Hepatocyte (in vitro differentiated cells): ENCODE measurements around the gene SOBP. TPM values are rescaled to one million over a fixed set of nuclear protein-coding genes. Genes with fewer than 3 reads are reported as not detected.

Experiments used
- DNase-seq: peaks from one replicate; pipeline ENCODE4 v3.0.0-alpha.2; 2016; ENCODE audit warnings: low spot score
- H2AFZ ChIP-seq: fragments of 200-600 bp; sonication (generic); 2 replicates; pipeline ENCODE4 v1.6.0; 2016; ENCODE audit warnings: antibody characterized with exemption, mild to moderate bottlenecking
- H3K27ac ChIP-seq: fragments of 200-600 bp; sonication (generic); 2 replicates; pipeline ENCODE4 v1.5.1; 2016; ENCODE audit warnings: mild to moderate bottlenecking
- H3K27me3 ChIP-seq: fragments of 200-600 bp; sonication (generic); 2 replicates; pipeline ENCODE4 v1.6.1; 2016
- H3K36me3 ChIP-seq: fragments of 200-600 bp; sonication (generic); replicated peaks from 2 replicates; pipeline ENCODE4 v1.5.1; 2016; ENCODE audit warnings: low read depth; ENCODE audit not compliant: insufficient read depth
- H3K4me1 ChIP-seq: fragments of 200-600 bp; sonication (generic); 2 replicates; pipeline ENCODE4 v1.5.1; 2016; ENCODE audit warnings: mild to moderate bottlenecking, moderate library complexity; ENCODE audit not compliant: insufficient read depth
- H3K4me2 ChIP-seq: fragments of 200-600 bp; sonication (generic); 2 replicates; pipeline ENCODE4 v1.6.0; 2016
- H3K4me3 ChIP-seq: fragments of 200-600 bp; sonication (generic); 2 replicates; pipeline ENCODE4 v1.5.1; 2016; ENCODE audit warnings: mild to moderate bottlenecking
- H3K79me2 ChIP-seq: fragments of 200-600 bp; sonication (generic); 2 replicates; pipeline ENCODE4 v1.6.0; 2017; ENCODE audit warnings: mild to moderate bottlenecking
- H3K9me2 ChIP-seq: fragments of 200-600 bp; sonication (generic); replicated peaks from 2 replicates; pipeline ENCODE4 v1.6.0; 2017; ENCODE audit warnings: mild to moderate bottlenecking; ENCODE audit not compliant: insufficient read depth
- H3K9me3 ChIP-seq: fragments of 200-600 bp; sonication (generic); 2 replicates; pipeline ENCODE4 v1.5.1; 2016; ENCODE audit warnings: low read depth, mild to moderate bottlenecking
- H4K20me1 ChIP-seq: fragments of 200-600 bp; sonication (generic); 2 replicates; pipeline ENCODE4 v1.6.0; 2016; ENCODE audit warnings: mild to moderate bottlenecking; ENCODE audit not compliant: insufficient read depth, poor library complexity, severe bottlenecking
- EZH2 ChIP-seq: fragments of 200-600 bp; sonication (generic); IDR thresholded peaks from 2 replicates; pipeline ENCODE4 v1.6.1; 2016; ENCODE audit warnings: antibody characterized with exemption, mild to moderate bottlenecking, borderline replicate concordance
- EZH2phosphoT487 ChIP-seq: fragments of 200-600 bp; sonication (generic); IDR thresholded peaks from one replicate; pipeline ENCODE4 v1.6.1; 2018; ENCODE audit warnings: antibody characterized with exemption, mild to moderate bottlenecking, low read depth, moderate library complexity; ENCODE audit not compliant: unreplicated experiment, severe bottlenecking
- WGBS: methylation state at CpG from one replicate; pipeline ENCODE4 v1.1.6; 2016; ENCODE audit warnings: low lambda C conversion rate; ENCODE audit errors: missing lambda C conversion rate; 5-methylcytosine and 5-hydroxymethylcytosine counted together
- polyA plus RNA-seq: library from polyadenylated mRNA; unstranded; fragments of >200 nt; fragmentation: Nextera tagmentation; extraction: Ambion mirVana; gene quantifications from 2 replicates; pipeline ENCODE4 v1.2.1, GENCODE V29; 2016
- total RNA-seq: library from RNA; depleted of rRNA; stranded (reverse); fragments of >200 nt; gene quantifications from 2 replicates; pipeline ENCODE4 v1.2.3, GENCODE V29; 2014
- TF ChIP-seq, protein P1 (sequence below): fragments of 200-600 bp; sonication (generic); IDR thresholded peaks from 2 replicates; pipeline ENCODE4 v1.5.1; 2016; ENCODE audit warnings: antibody characterized with exemption, mild to moderate bottlenecking; ENCODE audit not compliant: poor library complexity

The SOBP gene
- total and polyA plus RNA-seq, 2 experiments from 2014 or later: 2.1 to 2.2 TPM

- no peaks in the 10 kb centered on the region for H3K79me2 ChIP-seq
- WGBS: 32% methylated on average over 5 of the region's 5 CpGs
- no peak overlapping the region for H3K27ac ChIP-seq
- TF ChIP-seq, protein P1, sequence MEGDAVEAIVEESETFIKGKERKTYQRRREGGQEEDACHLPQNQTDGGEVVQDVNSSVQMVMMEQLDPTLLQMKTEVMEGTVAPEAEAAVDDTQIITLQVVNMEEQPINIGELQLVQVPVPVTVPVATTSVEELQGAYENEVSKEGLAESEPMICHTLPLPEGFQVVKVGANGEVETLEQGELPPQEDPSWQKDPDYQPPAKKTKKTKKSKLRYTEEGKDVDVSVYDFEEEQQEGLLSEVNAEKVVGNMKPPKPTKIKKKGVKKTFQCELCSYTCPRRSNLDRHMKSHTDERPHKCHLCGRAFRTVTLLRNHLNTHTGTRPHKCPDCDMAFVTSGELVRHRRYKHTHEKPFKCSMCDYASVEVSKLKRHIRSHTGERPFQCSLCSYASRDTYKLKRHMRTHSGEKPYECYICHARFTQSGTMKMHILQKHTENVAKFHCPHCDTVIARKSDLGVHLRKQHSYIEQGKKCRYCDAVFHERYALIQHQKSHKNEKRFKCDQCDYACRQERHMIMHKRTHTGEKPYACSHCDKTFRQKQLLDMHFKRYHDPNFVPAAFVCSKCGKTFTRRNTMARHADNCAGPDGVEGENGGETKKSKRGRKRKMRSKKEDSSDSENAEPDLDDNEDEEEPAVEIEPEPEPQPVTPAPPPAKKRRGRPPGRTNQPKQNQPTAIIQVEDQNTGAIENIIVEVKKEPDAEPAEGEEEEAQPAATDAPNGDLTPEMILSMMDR: no peak
- TF ChIP-seq EZH2phosphoT487 (no peak), EZH2 (no peak)
- no peaks in the 10 kb centered on the region for H3K9me2 ChIP-seq
- H4K20me1 ChIP-seq: no peaks in the 10 kb centered on the region
- peak; percentile 57 for DNase-seq
- no peaks in the 10 kb centered on the region for H3K9me3 ChIP-seq
- peaks cover 14% of the 10 kb centered on the region for H3K4me1 ChIP-seq
- no peaks in the 10 kb centered on the region for H3K36me3 ChIP-seq
- no peak overlapping the region for H3K4me3 ChIP-seq
- H3K27me3 ChIP-seq: no peaks in the 10 kb centered on the region
- no peak overlapping the region for H2AFZ ChIP-seq
- H3K4me2 ChIP-seq: peak overlapping the region; percentile 10
Measured at GRCh38 chr6:107600936-107601335, 111.0 kb downstream of the SOBP start.

GRCh38 chr6:107601406-107601805 is 111.5 kb downstream of the SOBP start:
- WGBS: 98% methylated on average over 3 of the region's 3 CpGs
- no peaks in the 10 kb centered on the region for H3K79me2 ChIP-seq
- no peak overlapping the region for H2AFZ ChIP-seq
- TF ChIP-seq, protein P1: no peak
- TF ChIP-seq EZH2: no peak
- TF ChIP-seq EZH2phosphoT487: no peak
- DNase-seq: no peak
- peak overlapping the region; percentile 10 for H3K4me2 ChIP-seq
- no peaks in the 10 kb centered on the region for H3K9me3 ChIP-seq
- H3K27me3 ChIP-seq: no peaks in the 10 kb centered on the region
- H3K9me2 ChIP-seq: no peaks in the 10 kb centered on the region
- H4K20me1 ChIP-seq: no peaks in the 10 kb centered on the region
- H3K27ac ChIP-seq: no peak overlapping the region
- no peak overlapping the region for H3K4me3 ChIP-seq
- H3K36me3 ChIP-seq: no peaks in the 10 kb centered on the region
- peaks cover 14% of the 10 kb centered on the region for H3K4me1 ChIP-seq

GRCh38 chr6:107602321-107603005 is 112.5 kb downstream of the SOBP start:
- no peak overlapping the region for H3K27ac ChIP-seq
- H3K4me1 ChIP-seq: peaks cover 22% of the 10 kb centered on the region
- WGBS: 73% methylated on average over 5 of the region's 5 CpGs
- no peaks in the 10 kb centered on the region for H3K9me2 ChIP-seq
- TF ChIP-seq EZH2 (no peak), EZH2phosphoT487 (no peak)
- TF ChIP-seq, protein P1: no peak
- no peak overlapping the region for H3K4me3 ChIP-seq
- no peak overlapping the region for H2AFZ ChIP-seq
- no peaks in the 10 kb centered on the region for H3K27me3 ChIP-seq
- H3K9me3 ChIP-seq: no peaks in the 10 kb centered on the region
- DNase-seq: no peak
- H3K4me2 ChIP-seq: no peak overlapping the region
- H4K20me1 ChIP-seq: no peaks in the 10 kb centered on the region
- no peaks in the 10 kb centered on the region for H3K79me2 ChIP-seq
- H3K36me3 ChIP-seq: no peaks in the 10 kb centered on the region
